GM12801 (cell line): Measurements from ENCODE around the gene PYDC1.

ENCODE experiments used
- CTCF ChIP-seq: IDR thresholded peaks from one replicate; pipeline ENCODE4 v1.5.1; 2011; ENCODE audit warnings: control low read depth; ENCODE audit not compliant: insufficient read length; ENCODE audit errors: extremely low read depth

The PYDC1 gene

GRCh38 chr16:31216422-31217135 lies at the start of gene PYDC1:
TSS of gene PYDC1 (minus strand) at chr16:31217135. CDS start at chr16:31217028, 107 bp downstream.
- no peak for TF ChIP-seq CTCF

- no peak for TF ChIP-seq CTCF
Measured at GRCh38 chr16:31265329-31266245, 48.7 kb upstream of the PYDC1 start.

- TF ChIP-seq CTCF: no peak
Measured at GRCh38 chr16:31262084-31262483, 45.1 kb upstream of the PYDC1 start.

- no peak for TF ChIP-seq CTCF
Measured at GRCh38 chr16:31260136-31260931, 43.4 kb upstream of the PYDC1 start.

- no peak for TF ChIP-seq CTCF
Measured at GRCh38 chr16:31258366-31258765, 41.4 kb upstream of the PYDC1 start.

GRCh38 chr16:31256466-31256865 lies 39.5 kb upstream of the PYDC1 start:
- no peak for TF ChIP-seq CTCF

- no peak for TF ChIP-seq CTCF
Measured at GRCh38 chr16:31253642-31254045, 36.7 kb upstream of the PYDC1 start.
